C4-2B (cell line): Measurements from ENCODE around the gene HIF1A.

Experiments used
- H3K27ac ChIP-seq: fragments of 450-650 bp; 2 replicates; pipeline ENCODE4 v1.5.1; 2017
- CTCF ChIP-seq: fragments of 450-650 bp; conservative IDR thresholded peaks from 2 replicates; pipeline ENCODE4 v1.5.1; 2017; ENCODE audit warnings: mild to moderate bottlenecking
- ZFX ChIP-seq: fragments of 450-650 bp; IDR thresholded peaks from 2 replicates; pipeline ENCODE4 v1.6.1; 2017

HIF1A gene

DNA sequence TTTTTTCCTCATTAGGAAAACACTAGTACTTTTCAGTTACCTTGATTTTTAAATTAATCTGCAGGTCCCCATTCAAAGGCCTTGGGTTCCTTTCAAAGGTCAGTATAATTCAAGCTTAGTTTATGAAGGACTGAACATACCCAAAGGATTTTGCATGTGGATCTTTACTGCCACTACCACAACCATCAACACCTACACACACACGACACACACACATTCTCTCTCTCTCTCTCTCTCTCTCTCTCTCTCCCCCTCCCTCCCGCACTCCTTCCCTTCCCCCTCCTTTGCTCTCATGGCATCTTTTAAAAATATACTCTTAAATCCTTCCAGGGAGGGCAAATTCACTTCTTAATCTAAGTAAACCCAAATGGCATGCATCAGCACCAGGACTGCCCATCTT lies 28.8 kb downstream of the HIF1A start:
- TF ChIP-seq ZFX = no peak
- no peak for TF ChIP-seq CTCF
- no peak overlapping the region for H3K27ac ChIP-seq

DNA sequence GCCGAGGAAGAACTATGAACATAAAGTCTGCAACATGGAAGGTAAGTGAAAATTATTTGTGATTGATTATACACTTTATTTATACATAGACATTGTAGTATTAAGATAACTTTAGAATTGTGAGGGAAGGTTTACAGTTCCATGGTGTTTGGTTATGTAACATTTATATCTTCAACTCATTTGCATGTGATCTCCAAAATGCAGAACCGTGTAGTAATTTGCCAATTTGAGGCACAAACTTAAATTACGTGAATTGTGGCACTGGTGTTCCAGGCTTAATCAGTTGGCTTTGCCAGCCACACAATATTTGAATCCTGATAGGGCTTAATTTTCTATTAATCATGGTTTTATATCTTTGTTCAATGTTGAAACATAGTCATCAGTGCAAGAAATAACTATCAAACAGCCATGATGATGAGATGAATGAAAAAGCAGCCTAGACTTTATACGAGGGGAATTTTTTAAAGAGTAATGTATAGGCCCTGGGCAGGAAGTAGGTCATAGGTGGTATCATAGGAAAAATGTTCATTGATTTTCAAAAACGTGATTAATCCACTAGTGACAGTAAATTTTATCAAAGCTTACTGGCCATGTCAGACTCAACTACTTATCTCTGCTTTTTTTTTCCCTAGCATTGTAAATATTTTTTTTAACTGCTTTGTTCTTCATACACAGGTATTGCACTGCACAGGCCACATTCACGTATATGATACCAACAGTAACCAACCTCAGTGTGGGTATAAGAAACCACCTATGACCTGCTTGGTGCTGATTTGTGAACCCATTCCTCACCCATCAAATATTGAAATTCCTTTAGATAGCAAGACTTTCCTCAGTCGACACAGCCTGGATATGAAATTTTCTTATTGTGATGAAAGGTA lies 31.7 kb downstream of the HIF1A start:
- no peak overlapping the region for H3K27ac ChIP-seq

DNA sequence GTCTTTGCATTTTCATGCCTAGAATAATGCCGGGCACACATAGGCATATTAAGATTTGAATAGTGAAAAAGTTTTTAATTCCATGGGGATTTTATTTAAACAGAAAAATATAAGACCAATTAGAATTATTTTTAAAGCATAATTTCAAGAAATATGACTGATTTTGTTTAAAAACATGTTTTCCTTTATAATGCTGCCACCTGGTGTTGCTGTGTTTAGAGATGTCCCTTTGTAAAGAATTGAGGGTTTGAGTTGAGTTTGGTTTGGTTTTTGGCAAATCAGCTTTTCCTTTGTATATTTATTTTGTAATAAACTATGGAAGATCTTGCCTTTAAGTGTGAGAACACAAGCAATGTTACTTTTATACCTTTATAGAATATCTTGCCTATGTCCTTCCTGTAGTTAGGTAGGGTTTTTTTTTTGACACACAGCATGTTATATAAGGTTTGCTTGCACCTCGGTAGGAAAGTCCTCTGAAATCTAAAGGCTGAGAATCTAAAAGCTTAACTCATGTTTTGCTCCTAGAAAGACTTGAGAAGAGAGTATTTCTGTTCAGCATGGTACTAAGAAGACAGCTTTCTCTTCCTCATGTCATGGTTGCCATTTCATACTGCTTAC lies 35.6 kb downstream of the HIF1A start:
- TF ChIP-seq CTCF = peak; percentile 51
- no peak for TF ChIP-seq ZFX
- H3K27ac ChIP-seq = no peak overlapping the region

More for the DNA sequence above, 31.7 kb downstream of the HIF1A start:
- TF ChIP-seq ZFX = no peak

DNA sequence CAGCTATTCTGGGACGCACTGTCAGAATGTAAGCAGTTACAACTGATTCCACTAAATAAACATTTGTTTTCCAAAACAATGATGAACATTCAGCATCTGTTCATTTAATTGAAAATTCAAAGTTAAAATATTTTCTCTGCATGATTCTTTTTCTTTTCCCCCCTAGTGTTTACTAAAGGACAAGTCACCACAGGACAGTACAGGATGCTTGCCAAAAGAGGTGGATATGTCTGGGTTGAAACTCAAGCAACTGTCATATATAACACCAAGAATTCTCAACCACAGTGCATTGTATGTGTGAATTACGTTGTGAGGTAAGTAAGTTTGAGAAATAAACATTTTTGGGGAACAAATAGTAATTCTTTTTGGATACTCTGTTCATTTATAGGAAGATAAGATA lies 38.7 kb downstream of the HIF1A start:
- no peak for TF ChIP-seq CTCF
- no peak overlapping the region for H3K27ac ChIP-seq

GRCh38 chr14:61736751-61737150 lies 41.4 kb downstream of the HIF1A start:
- no peak overlapping the region for H3K27ac ChIP-seq
- TF ChIP-seq CTCF (no peak), ZFX (no peak)

- TF ChIP-seq CTCF (no peak), ZFX (no peak)
- no peak overlapping the region for H3K27ac ChIP-seq
These were observed 42.6 kb downstream of the HIF1A start for GRCh38 chr14:61737915-61738314.

DNA sequence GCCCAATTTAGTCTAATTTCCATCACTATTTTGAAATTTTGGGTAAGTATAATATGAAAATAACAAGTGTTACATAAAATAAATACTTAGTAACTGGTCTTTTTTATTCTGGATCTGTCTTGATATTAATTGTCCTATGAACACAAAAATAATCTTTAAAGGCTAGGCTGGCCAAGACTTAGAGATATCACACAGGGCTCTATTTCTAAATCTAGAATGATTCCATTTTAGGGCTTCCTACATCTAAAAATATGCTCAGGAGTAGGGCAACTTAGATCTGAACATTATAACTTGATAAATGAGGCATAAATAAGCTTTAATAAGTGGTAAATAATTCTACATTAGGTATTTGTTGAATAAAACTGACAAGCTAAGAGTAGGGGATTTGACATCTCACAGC lies 43.8 kb downstream of the HIF1A start:
- TF ChIP-seq CTCF = no peak
- TF ChIP-seq ZFX = no peak
- no peak overlapping the region for H3K27ac ChIP-seq

DNA sequence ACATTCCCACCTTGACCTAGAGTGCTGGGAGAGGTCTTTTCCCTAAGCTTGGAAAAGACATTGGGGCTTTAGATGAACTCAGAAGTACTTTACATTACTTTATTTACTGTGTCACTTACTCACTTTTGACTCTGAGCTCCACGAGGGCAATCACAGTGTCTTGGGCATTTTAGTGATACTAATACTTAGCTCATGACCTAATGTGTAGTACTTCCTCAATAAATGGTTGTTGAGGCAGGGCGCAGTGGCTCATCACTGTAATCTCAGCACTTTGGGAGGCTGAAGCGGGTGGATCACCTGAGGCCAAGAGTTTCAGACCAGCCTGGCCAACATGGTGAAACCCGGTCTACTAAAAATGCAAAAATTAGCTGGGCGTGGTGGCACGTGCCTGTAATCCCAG lies 47.1 kb downstream of the HIF1A start:
- no peak overlapping the region for H3K27ac ChIP-seq
- TF ChIP-seq ZFX (no peak), CTCF (no peak)
